Fibroblast of lung (primary cell): Measurements from ENCODE around the gene PLVAP. TPM values are rescaled to one million over a fixed set of nuclear protein-coding genes. Genes with fewer than 3 reads are reported as not detected.

ENCODE experiments used
- DNase-seq, 2 donors: peaks; one replicate each; pipeline versions ENCODE4 v3.0.0 to v3.0.0-alpha.2; 2010; ENCODE audit warnings: low read depth in 2 of 2
- H2AFZ ChIP-seq: 2 replicates; pipeline ENCODE4 v1.5.1; 2012; ENCODE audit warnings: low read length, control low read depth, inconsistent platforms
- H3K27ac ChIP-seq: 2 replicates; pipeline ENCODE4 v1.5.1; 2011; ENCODE audit warnings: low read length, control low read depth; ENCODE audit not compliant: insufficient read depth
- H3K27me3 ChIP-seq: 2 replicates; pipeline ENCODE4 v1.5.1; 2011; ENCODE audit warnings: mild to moderate bottlenecking, low read length; ENCODE audit not compliant: control insufficient read depth, insufficient read depth
- H3K36me3 ChIP-seq: 2 replicates; pipeline ENCODE4 v1.5.1; 2011; ENCODE audit warnings: low read length; ENCODE audit not compliant: control insufficient read depth, insufficient read depth
- H3K4me1 ChIP-seq: 2 replicates; pipeline ENCODE4 v1.5.1; 2011; ENCODE audit warnings: low read length; ENCODE audit not compliant: control insufficient read depth, insufficient read depth; ENCODE audit errors: extremely low read depth
- H3K4me2 ChIP-seq: 2 replicates; pipeline ENCODE4 v1.5.1; 2011; ENCODE audit warnings: low read length, control low read depth; ENCODE audit not compliant: insufficient read depth; ENCODE audit errors: extremely low read depth
- H3K4me3 ChIP-seq, 4 experiments: fragments of 200-600 bp in 1 of 4; sonication (generic) in 1 of 4; replicated peaks in 1 of 4; 2 replicates each; pipeline ENCODE4 v1.5.1; 2011 to 2016; ENCODE audit warnings: low read length in 4 of 4, low read depth in 3 of 4, mild to moderate bottlenecking in 3 of 4, control low read depth in 2 of 4, inconsistent platforms in 1 of 4, mixed read lengths in 1 of 4; ENCODE audit not compliant: insufficient read depth in 1 of 4; ENCODE audit errors: control extremely low read depth in 1 of 4
- H3K79me2 ChIP-seq: 2 replicates; pipeline ENCODE4 v1.5.1; 2012; ENCODE audit warnings: mild to moderate bottlenecking, low read length, inconsistent platforms; ENCODE audit not compliant: control insufficient read depth, insufficient read depth
- H3K9ac ChIP-seq: 2 replicates; pipeline ENCODE4 v1.5.1; 2011; ENCODE audit warnings: mild to moderate bottlenecking, low read length, control low read depth; ENCODE audit not compliant: insufficient read depth
- H3K9me3 ChIP-seq: 2 replicates; pipeline ENCODE4 v1.5.1; 2012; ENCODE audit warnings: low read depth, low read length; ENCODE audit not compliant: control insufficient read depth, insufficient read depth
- H4K20me1 ChIP-seq: 2 replicates; pipeline ENCODE4 v1.5.1; 2011; ENCODE audit warnings: low read length; ENCODE audit not compliant: control insufficient read depth, insufficient read depth; ENCODE audit errors: extremely low read depth
- CTCF ChIP-seq, 2 donors: IDR thresholded peaks in 1 of 2; conservative IDR thresholded peaks in 1 of 2; 1 replicate in 1 of 2; 2 replicates in 1 of 2; pipeline ENCODE4 v1.5.1; 2011 to 2012; ENCODE audit warnings: low read length in 2 of 2, control low read depth in 1 of 2, inconsistent platforms in 1 of 2, low read depth in 1 of 2, mild to moderate bottlenecking in 1 of 2
- EZH2 ChIP-seq: IDR thresholded peaks from 2 replicates; pipeline ENCODE4 v1.5.1; 2012; ENCODE audit warnings: low read length, control low read depth, mild to moderate bottlenecking; ENCODE audit errors: missing control alignments
- polyA plus RNA-seq, 2 donors: library from polyadenylated mRNA; depleted of rRNA in 1 of 2; stranded (reverse) in 1 of 2; unstranded in 1 of 2; fragments of >200 nt; gene quantifications; 2 replicates each; pipeline ENCODE4 v1.2.1, GENCODE V29; 2011 to 2012; ENCODE audit warnings: missing spikeins in 1 of 2
- total RNA-seq: library from RNA; depleted of rRNA; stranded (reverse); fragments of >200 nt; gene quantifications from 2 replicates; pipeline ENCODE4 v1.2.1, GENCODE V29; 2014

The PLVAP gene
- total and polyA plus RNA-seq, 2 donors (not counting 1 experiment from before 2014, with no cell fraction given) = not detected

DNA sequence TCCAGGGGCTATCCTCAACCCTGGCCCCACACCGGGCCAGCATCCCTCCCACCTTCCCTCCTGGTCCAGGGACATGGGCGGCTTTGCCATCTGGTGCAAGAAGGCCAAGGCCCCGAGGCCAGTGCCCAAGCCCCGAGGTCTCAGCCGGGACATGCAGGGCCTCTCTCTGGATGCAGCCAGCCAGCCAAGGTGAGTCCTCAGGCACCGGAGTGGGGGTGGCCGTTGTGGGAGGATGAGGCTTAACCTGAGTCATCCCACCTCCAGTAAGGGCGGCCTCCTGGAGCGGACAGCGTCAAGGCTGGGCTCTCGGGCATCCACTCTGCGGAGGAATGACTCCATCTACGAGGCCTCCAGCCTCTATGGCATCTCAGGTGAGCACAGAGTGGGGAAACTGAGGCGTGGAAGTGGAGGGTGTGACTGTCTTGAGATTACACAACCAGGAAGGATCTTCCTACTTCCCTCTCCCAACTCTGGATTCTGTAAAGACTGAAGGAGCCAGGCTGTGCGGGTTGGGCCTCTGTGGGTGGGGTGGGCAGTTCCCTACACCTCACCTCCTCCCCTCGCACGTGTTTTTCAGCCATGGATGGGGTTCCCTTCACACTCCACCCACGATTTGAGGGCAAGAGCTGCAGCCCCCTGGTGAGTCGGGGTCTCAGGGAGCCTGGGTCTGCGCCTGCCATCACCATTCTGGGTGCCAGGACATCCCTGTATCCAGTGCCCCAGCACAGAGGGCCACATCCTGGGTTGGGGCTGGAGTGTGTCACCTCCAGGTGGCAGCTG lies 46.5 kb upstream of the PLVAP start:
- no peaks in the 10 kb centered on the region for H3K4me1 ChIP-seq
- no peaks in the 10 kb centered on the region for H4K20me1 ChIP-seq
- H3K4me3 ChIP-seq = no peak overlapping the region
- no peak for TF ChIP-seq CTCF (conservative IDR thresholded peaks at IDR 0.05 in 1 of 2, IDR thresholded peaks at IDR 0.05 in 1 of 2; ENCODE audit: low read depth in 1 of 2, low read length in 2 of 2)
- TF ChIP-seq EZH2 = no peak
- H3K27ac ChIP-seq = no peak overlapping the region
- no peak for DNase-seq
- no peak overlapping the region for H3K4me2 ChIP-seq
- no peaks in the 10 kb centered on the region for H3K9me3 ChIP-seq
- H3K79me2 ChIP-seq = no peaks in the 10 kb centered on the region
- peaks cover 1% of the 10 kb centered on the region for H3K36me3 ChIP-seq
- H3K9ac ChIP-seq = no peak overlapping the region
- no peaks in the 10 kb centered on the region for H3K27me3 ChIP-seq
- no peak overlapping the region for H2AFZ ChIP-seq

DNA sequence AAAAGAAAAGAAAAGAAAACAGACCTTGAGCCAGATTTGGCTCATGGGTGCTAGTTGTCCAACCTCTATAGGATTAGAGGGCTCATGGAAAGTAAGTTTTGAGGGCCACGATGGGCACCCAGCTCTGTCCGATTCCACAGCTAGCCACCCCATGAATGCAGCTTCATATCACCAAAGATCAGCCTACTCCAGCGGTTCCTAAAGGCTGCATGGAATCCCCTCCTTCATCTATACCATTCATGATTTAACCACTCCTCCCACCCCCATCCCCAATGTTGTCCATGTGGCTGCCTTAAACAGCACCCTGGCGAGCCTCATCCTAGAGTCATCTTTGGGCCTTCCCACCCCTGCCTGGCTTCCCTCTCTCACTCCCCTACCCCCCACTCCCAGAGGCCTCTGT lies 44.8 kb upstream of the PLVAP start:
- Histone ChIP-seq H3K79me2 (no peaks in the 10 kb centered on the region), H3K27me3 (no peaks in the 10 kb centered on the region), H3K36me3 (peaks cover 1% of the 10 kb centered on the region), H3K4me3 (no peak overlapping the region), H3K4me1 (no peaks in the 10 kb centered on the region), H3K27ac (no peak overlapping the region), H2AFZ (no peak overlapping the region), H3K9me3 (no peaks in the 10 kb centered on the region), H3K9ac (no peak overlapping the region), H3K4me2 (no peak overlapping the region), H4K20me1 (no peaks in the 10 kb centered on the region)
- no peak for TF ChIP-seq CTCF (conservative IDR thresholded peaks at IDR 0.05 in 1 of 2, IDR thresholded peaks at IDR 0.05 in 1 of 2; ENCODE audit: low read depth in 1 of 2, low read length in 2 of 2)
- no peak for TF ChIP-seq EZH2
- DNase-seq = no peak

- Histone ChIP-seq H3K79me2 (no peaks in the 10 kb centered on the region), H3K9me3 (no peaks in the 10 kb centered on the region), H3K27ac (peak overlapping the region; percentile 24), H3K36me3 (peaks cover 1% of the 10 kb centered on the region), H3K9ac (peak overlapping the region; percentile 5), H3K4me3 (peak overlapping the region; percentile 61 to 88 (median 71)), H3K27me3 (no peaks in the 10 kb centered on the region), H3K4me1 (no peaks in the 10 kb centered on the region), H3K4me2 (peak overlapping the region; percentile 57), H4K20me1 (no peaks in the 10 kb centered on the region), H2AFZ (peak overlapping the region; percentile 84)
- peak in 1 of 2 donors; percentile 6 for DNase-seq
- TF ChIP-seq EZH2 (no peak), CTCF (conservative IDR thresholded peaks at IDR 0.05 in 1 of 2, IDR thresholded peaks at IDR 0.05 in 1 of 2; ENCODE audit: low read depth in 1 of 2, low read length in 2 of 2) (no peak)
Observed at GRCh38 chr19:17420475-17420924, 43.4 kb upstream of the PLVAP start.
